Stimulated activated CD8-positive, alpha-beta memory T cell treated with anti-CD3 and anti-CD28 coated beads, Interleukin-4, amount 100 ng/mL, for 4 hours (primary cell): ENCODE measurements around the gene IGF2R.
"Not testable (repeated sequence)": the region's sequence is repeated elsewhere in the genome, so short reads cannot be mapped to it uniquely, and the experiment has no call there.

ENCODE experiments used
- DNase-seq, 2 donors: peaks; one replicate each; pipeline ENCODE4 v3.0.0-alpha.2; 2020; ENCODE audit warnings: low read depth in 2 of 2, low spot score in 1 of 2

IGF2R gene

DNA sequence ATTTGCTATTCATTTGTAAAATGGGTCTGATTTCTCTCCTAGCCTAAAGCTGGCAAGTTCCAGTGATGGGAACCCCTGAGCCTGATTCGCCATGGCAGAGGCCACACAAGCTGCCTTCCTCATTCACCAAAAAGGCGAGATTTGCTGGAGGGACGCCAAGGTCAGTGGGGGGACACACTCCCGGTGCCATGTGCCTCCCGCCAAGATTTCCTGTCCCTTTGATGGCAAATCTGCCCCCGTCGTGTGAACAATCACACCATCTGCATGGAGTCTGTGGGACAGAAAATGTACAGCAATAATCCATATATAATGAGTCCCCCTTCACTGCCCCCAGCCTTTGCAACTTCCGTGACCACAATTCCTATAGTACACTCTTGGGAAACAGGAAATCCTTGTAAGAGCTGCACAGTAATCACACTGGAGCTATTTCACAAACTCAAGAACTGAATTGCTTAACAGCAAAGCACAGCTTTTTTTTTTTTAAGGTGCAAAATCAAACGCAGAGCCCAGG, 15.7 kb upstream of the IGF2R start:
- no peak for DNase-seq

DNA sequence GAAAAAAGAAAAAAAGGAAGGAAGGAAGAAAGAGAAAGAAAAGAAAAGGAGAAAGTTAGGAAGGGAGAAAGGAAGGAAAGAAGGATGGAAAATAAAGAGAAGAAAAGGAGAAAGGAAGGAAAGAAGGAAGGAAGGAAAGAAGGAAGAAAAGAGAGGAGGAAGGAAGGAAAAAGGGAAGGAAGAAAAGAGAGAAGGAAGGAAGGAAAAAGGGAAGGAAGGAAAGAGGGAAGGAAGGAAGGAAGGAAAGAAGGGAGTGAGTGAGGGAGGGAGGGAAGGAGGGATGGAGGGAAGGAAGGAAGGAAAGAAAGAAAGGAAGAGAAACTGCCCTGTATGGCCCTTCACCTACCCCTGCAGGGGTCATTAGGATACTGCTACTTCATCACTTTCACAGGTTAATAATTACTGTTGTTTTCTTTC, 12.9 kb upstream of the IGF2R start:
- no peak for DNase-seq

GRCh38 chr6:159957071-159957673, 11.7 kb upstream of the IGF2R start:
- no peak for DNase-seq

DNA sequence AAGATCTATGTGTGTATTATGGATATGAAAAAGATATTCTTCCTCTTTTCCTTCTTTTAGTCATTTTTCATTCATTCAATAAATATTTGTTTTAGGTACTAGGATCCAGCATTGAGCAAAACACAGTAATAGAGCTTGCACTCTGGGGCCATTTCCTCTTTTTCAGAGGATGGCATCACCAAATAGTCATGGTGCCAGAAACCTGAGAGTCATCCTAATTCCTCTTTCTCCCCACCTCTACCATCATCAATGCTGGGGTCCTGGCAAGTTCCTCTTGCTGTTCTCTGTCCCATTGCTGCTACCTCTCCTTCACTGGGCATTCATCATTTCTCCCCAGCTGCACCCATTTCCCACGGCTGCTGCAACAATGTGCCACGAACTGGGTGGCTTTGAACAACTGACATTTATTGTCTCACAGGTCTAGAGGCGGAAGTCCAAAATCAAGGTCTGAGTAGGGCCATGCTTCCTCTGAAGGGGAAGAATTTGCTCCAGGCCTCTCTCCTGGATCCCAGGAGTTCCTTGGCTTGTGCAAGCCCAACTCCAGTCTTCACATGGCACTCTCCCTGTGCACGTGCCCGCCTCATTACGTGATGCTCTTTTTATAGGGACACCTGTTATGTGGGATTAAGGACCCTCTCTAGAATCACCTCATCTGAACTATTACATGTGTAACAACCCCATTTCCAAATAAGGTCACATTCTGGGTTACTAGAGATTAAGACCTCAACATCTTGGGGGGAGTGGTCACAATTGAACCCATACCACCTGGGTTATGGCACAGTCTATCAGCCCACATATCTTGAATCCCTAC, 9.5 kb upstream of the IGF2R start:
- no peak for DNase-seq

GRCh38 chr6:159959976-159960384, 8.9 kb upstream of the IGF2R start:
- DNase-seq, result no peak

DNA sequence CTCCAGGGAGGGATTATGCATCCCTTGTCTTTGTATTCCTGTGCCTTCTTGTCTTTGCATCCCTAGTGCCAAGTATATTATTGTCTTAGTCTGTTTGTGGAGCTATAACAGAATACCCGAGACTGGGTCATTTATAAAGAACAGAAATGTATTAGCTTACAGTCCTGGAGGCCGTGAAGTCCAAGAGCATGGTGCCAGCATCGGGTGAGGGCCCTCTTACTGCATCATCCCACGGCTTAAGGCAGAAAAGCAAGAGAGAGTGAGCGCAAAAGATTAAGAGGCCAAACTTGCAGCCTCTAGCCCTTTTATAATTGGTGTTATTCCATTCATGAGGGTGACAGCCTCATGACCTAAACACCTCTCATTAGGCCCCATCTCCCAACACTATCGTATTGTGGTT, 8.4 kb upstream of the IGF2R start:
- no peak for DNase-seq

GRCh38 chr6:159961528-159961927, 7.4 kb upstream of the IGF2R start:
- DNase-seq, result no peak

DNA sequence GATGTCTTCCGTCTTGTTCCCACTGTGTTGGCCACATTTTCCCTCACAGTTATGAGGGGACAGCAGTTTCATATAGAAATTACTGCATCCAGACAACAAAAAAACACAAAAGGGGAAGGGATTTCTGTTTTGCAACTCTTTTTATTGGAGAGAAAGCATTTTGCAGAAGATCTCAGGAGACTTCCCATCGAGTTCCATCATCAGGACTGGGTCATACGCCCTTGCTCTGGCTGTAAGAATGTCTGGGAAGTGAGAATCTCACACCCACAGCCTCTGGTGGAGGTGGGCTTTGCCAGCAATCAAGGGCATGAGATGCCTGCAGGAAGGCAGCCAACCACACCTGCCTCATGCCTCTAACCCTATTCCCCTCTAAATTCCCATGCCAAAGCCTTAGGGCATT, 5.8 kb upstream of the IGF2R start:
- DNase-seq, result no peak

- DNase-seq, result no peak
Measured at GRCh38 chr6:159964046-159964445, 4.8 kb upstream of the IGF2R start.

DNA sequence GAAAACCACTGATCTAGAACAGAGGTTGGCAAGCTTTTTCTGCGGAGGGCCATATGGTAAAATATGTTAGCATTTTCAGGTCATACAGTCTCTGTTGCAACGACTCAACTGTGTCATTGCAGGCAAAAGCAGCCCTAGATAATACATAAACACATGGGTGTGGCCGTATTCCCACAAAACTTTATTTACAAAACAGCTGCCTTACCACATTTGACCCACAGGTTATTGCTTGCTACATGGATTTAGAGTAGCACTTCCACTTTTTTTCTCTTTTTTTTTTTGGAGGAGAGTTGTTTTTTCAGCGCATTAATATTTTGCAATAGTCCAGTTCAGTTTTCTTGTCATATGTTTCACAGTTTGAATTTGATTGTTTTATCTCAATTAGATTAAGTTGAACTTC, 2.5 kb upstream of the IGF2R start:
- DNase-seq, result no peak

- DNase-seq, result no peak
Measured at GRCh38 chr6:159966981-159967380, 1.9 kb upstream of the IGF2R start.

GRCh38 chr6:159967621-159968020, 1.3 kb upstream of the IGF2R start:
- DNase-seq, result not testable (repeated sequence)

GRCh38 chr6:159969204-159969912, 476 bp downstream of the IGF2R start:
- DNase-seq, result no peak

- DNase-seq, result no peak
Measured at GRCh38 chr6:159969921-159970320, 1.0 kb downstream of the IGF2R start.

DNA sequence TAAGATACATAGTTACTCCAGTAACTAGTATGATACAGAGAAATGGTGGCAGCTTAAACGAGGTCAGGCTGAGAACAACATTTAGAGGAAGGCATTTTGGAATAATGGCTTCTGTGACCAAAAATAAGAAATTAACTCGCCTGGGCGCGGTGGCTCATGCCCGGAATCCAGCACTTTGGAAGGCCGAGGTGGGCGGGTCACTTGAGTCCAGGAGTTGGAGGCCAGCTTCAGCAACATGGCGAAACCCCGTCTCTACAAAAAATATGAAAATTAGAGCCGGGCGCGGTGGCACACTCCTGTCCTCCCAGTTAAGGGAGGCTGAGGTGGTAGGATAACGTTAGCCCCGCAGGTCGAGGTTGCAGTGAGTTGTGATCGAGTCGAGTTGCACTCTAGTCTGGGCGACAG, 1.8 kb downstream of the IGF2R start:
- no peak for DNase-seq

DNA sequence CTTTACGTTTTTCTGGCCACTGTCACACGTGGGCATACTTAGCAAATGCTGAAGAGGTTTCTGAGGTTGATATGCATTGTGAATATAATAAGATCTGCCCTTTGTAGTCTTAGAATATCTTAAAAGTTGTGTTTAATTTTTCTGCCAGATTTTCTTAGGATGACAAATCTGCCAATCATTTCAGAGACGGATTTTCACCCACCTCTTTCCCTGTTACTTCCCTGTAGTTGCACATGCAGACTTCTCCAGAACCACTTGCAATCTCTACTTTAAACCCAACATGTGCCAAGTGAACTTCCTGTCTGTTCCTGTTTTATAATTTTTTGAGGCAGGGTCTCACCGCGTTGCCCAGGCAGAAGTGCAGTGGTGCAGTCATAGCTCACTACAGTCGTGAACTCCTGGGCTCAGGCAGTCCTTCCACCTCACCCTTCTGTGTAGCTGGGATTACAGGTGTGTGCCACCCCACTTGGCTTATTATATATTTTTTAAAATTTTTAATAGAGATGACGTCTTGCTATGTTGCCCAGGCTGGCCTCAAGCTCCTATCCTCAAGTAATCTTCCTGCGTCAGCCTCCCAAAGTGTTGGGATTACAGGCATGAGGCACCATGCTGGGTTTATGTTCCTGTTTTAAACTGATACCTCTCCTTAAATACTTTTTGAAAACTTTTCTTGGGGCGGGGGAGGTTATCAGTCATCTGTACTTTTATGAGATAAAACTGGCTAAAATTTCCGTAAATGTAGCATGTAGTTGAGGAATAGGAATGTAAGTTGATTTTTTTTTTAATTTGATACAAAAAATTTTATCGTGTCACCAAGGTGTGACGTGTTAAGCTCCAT, 2.7 kb downstream of the IGF2R start:
- no peak for DNase-seq

- DNase-seq, result no peak
Measured at GRCh38 chr6:159972506-159973268, 3.8 kb downstream of the IGF2R start.

GRCh38 chr6:159973406-159973805, 4.5 kb downstream of the IGF2R start:
- DNase-seq, result no peak

- no peak for DNase-seq
Measured at GRCh38 chr6:159973951-159974350, 5.1 kb downstream of the IGF2R start.

GRCh38 chr6:159974932-159975331, 6.0 kb downstream of the IGF2R start:
- no peak for DNase-seq
